ENCODE results near the gene PAFAH1B1.
"Not testable (repeated sequence)": the region's sequence is repeated elsewhere in the genome, so short reads cannot be mapped to it uniquely, and the experiment has no call there.

Gene PAFAH1B1

GRCh38 chr17:2563543-2563942 lies 29.9 kb upstream of the PAFAH1B1 start:
- peak; percentile 51; the same call in 2 of the 3 replicates for ATAC-seq (ENCODE audit: low read depth)
- Histone ChIP-seq H3K27me3 (ENCODE audit: insufficient read depth, poor library complexity, severe bottlenecking) (no peaks in the 10 kb centered on the region), H3K4me3 (ENCODE audit: severe bottlenecking) (peak overlapping the region; percentile 21), H3K36me3 (ENCODE audit: low read depth) (no peaks in the 10 kb centered on the region), H3K4me1 (ENCODE audit: insufficient read depth, poor library complexity, severe bottlenecking) (peaks cover 22% of the 10 kb centered on the region), H3K27ac (ENCODE audit: poor library complexity, severe bottlenecking) (peak overlapping the region; percentile 90), H3K9me3 (ENCODE audit: severe bottlenecking) (no peaks in the 10 kb centered on the region)
- DNase-seq (ENCODE audit: low spot score): no peak
- no peak for TF ChIP-seq CTCF (IDR thresholded peaks at IDR 0.05; ENCODE audit: poor library complexity, severe bottlenecking)

GRCh38 chr17:2564877-2565276 lies 28.6 kb upstream of the PAFAH1B1 start:
- Histone ChIP-seq H3K9me3 (ENCODE audit: severe bottlenecking) (no peaks in the 10 kb centered on the region), H3K27me3 (ENCODE audit: insufficient read depth, poor library complexity, severe bottlenecking) (no peaks in the 10 kb centered on the region), H3K27ac (ENCODE audit: poor library complexity, severe bottlenecking) (peak overlapping the region; percentile 90), H3K4me3 (ENCODE audit: severe bottlenecking) (no peak overlapping the region), H3K36me3 (ENCODE audit: low read depth) (no peaks in the 10 kb centered on the region), H3K4me1 (ENCODE audit: insufficient read depth, poor library complexity, severe bottlenecking) (peaks cover 22% of the 10 kb centered on the region)
- ATAC-seq (ENCODE audit: low read depth): peak; percentile 71
- peak; percentile 79 for DNase-seq (ENCODE audit: low spot score)
- TF ChIP-seq CTCF (IDR thresholded peaks at IDR 0.05; ENCODE audit: poor library complexity, severe bottlenecking): no peak

GRCh38 chr17:2566056-2566455 lies 27.4 kb upstream of the PAFAH1B1 start:
- no peak for ATAC-seq (ENCODE audit: low read depth)
- peak overlapping the region; percentile 90 for H3K27ac ChIP-seq (ENCODE audit: poor library complexity, severe bottlenecking)
- no peak for TF ChIP-seq CTCF (IDR thresholded peaks at IDR 0.05; ENCODE audit: poor library complexity, severe bottlenecking)
- peaks cover 22% of the 10 kb centered on the region for H3K4me1 ChIP-seq (ENCODE audit: insufficient read depth, poor library complexity, severe bottlenecking)
- no peak overlapping the region for H3K4me3 ChIP-seq (ENCODE audit: severe bottlenecking)
- H3K9me3 ChIP-seq (ENCODE audit: severe bottlenecking): no peaks in the 10 kb centered on the region
- no peak for DNase-seq (ENCODE audit: low spot score)
- H3K36me3 ChIP-seq (ENCODE audit: low read depth): no peaks in the 10 kb centered on the region
- no peaks in the 10 kb centered on the region for H3K27me3 ChIP-seq (ENCODE audit: insufficient read depth, poor library complexity, severe bottlenecking)

- H3K4me3 ChIP-seq (ENCODE audit: severe bottlenecking): no peak overlapping the region
- TF ChIP-seq CTCF (IDR thresholded peaks at IDR 0.05; ENCODE audit: poor library complexity, severe bottlenecking): no peak
- H3K27ac ChIP-seq (ENCODE audit: poor library complexity, severe bottlenecking): no peak overlapping the region
- no peaks in the 10 kb centered on the region for H3K27me3 ChIP-seq (ENCODE audit: insufficient read depth, poor library complexity, severe bottlenecking)
- H3K9me3 ChIP-seq (ENCODE audit: severe bottlenecking): no peaks in the 10 kb centered on the region
- DNase-seq (ENCODE audit: low spot score) (no peak), ATAC-seq (ENCODE audit: low read depth) (no peak)
- H3K36me3 ChIP-seq (ENCODE audit: low read depth): no peaks in the 10 kb centered on the region
- H3K4me1 ChIP-seq (ENCODE audit: insufficient read depth, poor library complexity, severe bottlenecking): no peaks in the 10 kb centered on the region
Measured at GRCh38 chr17:2571523-2572303, 21.7 kb upstream of the PAFAH1B1 start.

GRCh38 chr17:2572304-2572609 lies 21.2 kb upstream of the PAFAH1B1 start:
- not testable (repeated sequence) for H3K4me3 ChIP-seq (ENCODE audit: severe bottlenecking); H3K27me3 ChIP-seq (ENCODE audit: insufficient read depth, poor library complexity, severe bottlenecking); ATAC-seq (ENCODE audit: low read depth); DNase-seq (ENCODE audit: low spot score); H3K4me1 ChIP-seq (ENCODE audit: insufficient read depth, poor library complexity, severe bottlenecking); H3K27ac ChIP-seq (ENCODE audit: poor library complexity, severe bottlenecking); H3K9me3 ChIP-seq (ENCODE audit: severe bottlenecking); H3K36me3 ChIP-seq (ENCODE audit: low read depth)

All from RWPE2 (cell line).